HepG2 (cell line): ENCODE data around the gene CD151. TPM values are rescaled to one million over a fixed set of nuclear protein-coding genes. Genes with fewer than 3 reads are reported as not detected.

Experiments used
- AFF4 ChIP-seq: sonication (generic); formaldehyde crosslinking; IDR thresholded peaks from 2 replicates; pipeline ENCODE4 v1.4.0; 2020; ENCODE audit warnings: missing genetic modification reagents
- BHLHE40 ChIP-seq: IDR thresholded peaks from 2 replicates; pipeline ENCODE4 v1.6.1; 2011; ENCODE audit warnings: low read length, improper control_type of control experiment
- MBD4 ChIP-seq: IDR thresholded peaks from 2 replicates; pipeline ENCODE4 v1.6.1; 2012; ENCODE audit warnings: low read length, inconsistent platforms, borderline replicate concordance
- ZNF230 ChIP-seq: sonication (generic); formaldehyde crosslinking; IDR thresholded peaks from 2 replicates; pipeline ENCODE4 v1.4.0; 2020; ENCODE audit warnings: mild to moderate bottlenecking, missing genetic modification reagents
- ZNF547 ChIP-seq: sonication (generic); formaldehyde crosslinking; IDR thresholded peaks from 2 replicates; pipeline ENCODE4 v1.5.1; 2020; ENCODE audit warnings: mild to moderate bottlenecking, missing genetic modification reagents
- ZNF710 ChIP-seq: sonication (generic); formaldehyde crosslinking; IDR thresholded peaks from 2 replicates; pipeline ENCODE4 v1.5.0; 2020; ENCODE audit warnings: mild to moderate bottlenecking, missing genetic modification reagents, borderline replicate concordance
- polyA plus RNA-seq, 8 experiments: library from polyadenylated mRNA; depleted of rRNA in 3 of 8; stranded (reverse) in 7 of 8; unstranded in 1 of 8; fragments of >200 nt; fragmentation: Illumina TruSeq in 4 of 8; extraction: Trizol in 4 of 8; gene quantifications; 2 replicates each; pipeline versions ENCODE4 v1.2.1 to v1.2.3, GENCODE V29; 2011 to 2016; ENCODE audit warnings: low read depth in 4 of 8, missing spikeins in 1 of 8, mixed read lengths in 1 of 8; ENCODE audit not compliant: insufficient read depth in 1 of 8
- total RNA-seq, 5 experiments: library from RNA; depleted of rRNA; stranded (reverse); fragments of >200 nt; fragmentation: Illumina TruSeq; extraction: Trizol; gene quantifications; 2 replicates each; pipeline ENCODE4 v1.2.3, GENCODE V29; 2016; ENCODE audit warnings: low read depth in 1 of 5
- TF ChIP-seq, protein P1 (sequence below): sonication (generic); formaldehyde crosslinking; IDR thresholded peaks from 2 replicates; pipeline ENCODE4 v1.5.1; 2020; ENCODE audit warnings: mild to moderate bottlenecking, missing genetic modification reagents
- TF ChIP-seq, protein P2 (sequence below): sonication (generic); formaldehyde crosslinking; IDR thresholded peaks from 2 replicates; pipeline ENCODE4 v1.4.0; 2020; ENCODE audit warnings: missing genetic modification reagents, borderline replicate concordance

CD151 gene
- total and polyA plus RNA-seq, 2 of the 13 experiments (the other 11 are each of a cell fraction or from before 2014, with no cell fraction given), result 125 to 197 TPM

- no peak for TF ChIP-seq ZNF710 (CRISPR knock-in tag)
- TF ChIP-seq ZNF547 (CRISPR knock-in tag), result peak; percentile 86
- TF ChIP-seq, protein P1, sequence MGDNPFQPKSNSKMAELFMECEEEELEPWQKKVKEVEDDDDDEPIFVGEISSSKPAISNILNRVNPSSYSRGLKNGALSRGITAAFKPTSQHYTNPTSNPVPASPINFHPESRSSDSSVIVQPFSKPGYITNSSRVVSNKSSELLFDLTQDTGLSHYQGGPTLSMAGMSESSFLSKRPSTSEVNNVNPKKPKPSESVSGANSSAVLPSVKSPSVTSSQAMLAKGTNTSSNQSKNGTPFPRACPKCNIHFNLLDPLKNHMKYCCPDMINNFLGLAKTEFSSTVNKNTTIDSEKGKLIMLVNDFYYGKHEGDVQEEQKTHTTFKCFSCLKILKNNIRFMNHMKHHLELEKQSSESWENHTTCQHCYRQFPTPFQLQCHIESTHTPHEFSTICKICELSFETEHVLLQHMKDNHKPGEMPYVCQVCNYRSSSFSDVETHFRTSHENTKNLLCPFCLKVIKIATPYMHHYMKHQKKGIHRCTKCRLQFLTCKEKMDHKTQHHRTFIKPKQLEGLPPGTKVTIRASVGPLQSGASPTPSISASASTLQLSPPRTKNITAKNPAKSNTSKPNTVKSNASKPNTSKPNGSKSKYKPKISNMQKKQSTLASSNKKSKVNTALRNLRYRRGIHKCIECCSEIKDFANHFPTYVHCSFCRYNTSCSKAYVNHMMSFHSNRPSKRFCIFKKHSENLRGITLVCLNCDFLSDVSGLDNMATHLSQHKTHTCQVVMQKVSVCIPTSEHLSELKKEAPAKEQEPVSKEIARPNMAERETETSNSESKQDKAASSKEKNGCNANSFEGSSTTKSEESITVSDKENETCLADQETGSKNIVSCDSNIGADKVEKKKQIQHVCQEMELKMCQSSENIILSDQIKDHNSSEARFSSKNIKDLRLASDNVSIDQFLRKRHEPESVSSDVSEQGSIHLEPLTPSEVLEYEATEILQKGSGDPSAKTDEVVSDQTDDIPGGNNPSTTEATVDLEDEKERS (CRISPR knock-in tag), result no peak
- TF ChIP-seq ZNF230 (CRISPR knock-in tag), result peak; percentile 82; the same call in 1 of the 2 replicates
- no peak for TF ChIP-seq MBD4
- TF ChIP-seq, protein P2, sequence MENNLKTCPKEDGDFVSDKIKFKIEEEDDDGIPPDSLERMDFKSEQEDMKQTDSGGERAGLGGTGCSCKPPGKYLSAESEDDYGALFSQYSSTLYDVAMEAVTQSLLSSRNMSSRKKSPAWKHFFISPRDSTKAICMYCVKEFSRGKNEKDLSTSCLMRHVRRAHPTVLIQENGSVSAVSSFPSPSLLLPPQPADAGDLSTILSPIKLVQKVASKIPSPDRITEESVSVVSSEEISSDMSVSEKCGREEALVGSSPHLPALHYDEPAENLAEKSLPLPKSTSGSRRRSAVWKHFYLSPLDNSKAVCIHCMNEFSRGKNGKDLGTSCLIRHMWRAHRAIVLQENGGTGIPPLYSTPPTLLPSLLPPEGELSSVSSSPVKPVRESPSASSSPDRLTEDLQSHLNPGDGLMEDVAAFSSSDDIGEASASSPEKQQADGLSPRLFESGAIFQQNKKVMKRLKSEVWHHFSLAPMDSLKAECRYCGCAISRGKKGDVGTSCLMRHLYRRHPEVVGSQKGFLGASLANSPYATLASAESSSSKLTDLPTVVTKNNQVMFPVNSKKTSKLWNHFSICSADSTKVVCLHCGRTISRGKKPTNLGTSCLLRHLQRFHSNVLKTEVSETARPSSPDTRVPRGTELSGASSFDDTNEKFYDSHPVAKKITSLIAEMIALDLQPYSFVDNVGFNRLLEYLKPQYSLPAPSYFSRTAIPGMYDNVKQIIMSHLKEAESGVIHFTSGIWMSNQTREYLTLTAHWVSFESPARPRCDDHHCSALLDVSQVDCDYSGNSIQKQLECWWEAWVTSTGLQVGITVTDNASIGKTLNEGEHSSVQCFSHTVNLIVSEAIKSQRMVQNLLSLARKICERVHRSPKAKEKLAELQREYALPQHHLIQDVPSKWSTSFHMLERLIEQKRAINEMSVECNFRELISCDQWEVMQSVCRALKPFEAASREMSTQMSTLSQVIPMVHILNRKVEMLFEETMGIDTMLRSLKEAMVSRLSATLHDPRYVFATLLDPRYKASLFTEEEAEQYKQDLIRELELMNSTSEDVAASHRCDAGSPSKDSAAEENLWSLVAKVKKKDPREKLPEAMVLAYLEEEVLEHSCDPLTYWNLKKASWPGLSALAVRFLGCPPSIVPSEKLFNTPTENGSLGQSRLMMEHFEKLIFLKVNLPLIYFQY (CRISPR knock-in tag), result 0 out of 2 replicates have a peak, but pooled peaks have one; percentile 64
- no peak for TF ChIP-seq BHLHE40
- TF ChIP-seq AFF4 (CRISPR knock-in tag), result no peak
Observed at GRCh38 chr11:827146-827896, 5.4 kb upstream of the CD151 start (continued).
